Esophagus mucosa (tissue), 1 donor: ENCODE results near the gene RIMBP3C. TPM values are rescaled to one million over a fixed set of nuclear protein-coding genes. Genes with fewer than 3 reads are reported as not detected.
"Not testable (repeated sequence)": the region's sequence is repeated elsewhere in the genome, so short reads cannot be mapped to it uniquely, and the experiment has no call there.

Experiments
- ATAC-seq: fragments of 200-7000 bp; cut with Tn5 transposase; one replicate; pipeline ENCODE4 v1.9.1; 2020
- total RNA-seq: library from RNA; stranded (reverse); gene quantifications from one replicate; pipeline ENCODE4 v1.2.4, GENCODE V29; 2023
- donor health status: DM: yes; HTN: yes; CAD: no.

Gene RIMBP3C
- total RNA-seq, 1 donor from 2014 or later, result 0.04 TPM

DNA sequence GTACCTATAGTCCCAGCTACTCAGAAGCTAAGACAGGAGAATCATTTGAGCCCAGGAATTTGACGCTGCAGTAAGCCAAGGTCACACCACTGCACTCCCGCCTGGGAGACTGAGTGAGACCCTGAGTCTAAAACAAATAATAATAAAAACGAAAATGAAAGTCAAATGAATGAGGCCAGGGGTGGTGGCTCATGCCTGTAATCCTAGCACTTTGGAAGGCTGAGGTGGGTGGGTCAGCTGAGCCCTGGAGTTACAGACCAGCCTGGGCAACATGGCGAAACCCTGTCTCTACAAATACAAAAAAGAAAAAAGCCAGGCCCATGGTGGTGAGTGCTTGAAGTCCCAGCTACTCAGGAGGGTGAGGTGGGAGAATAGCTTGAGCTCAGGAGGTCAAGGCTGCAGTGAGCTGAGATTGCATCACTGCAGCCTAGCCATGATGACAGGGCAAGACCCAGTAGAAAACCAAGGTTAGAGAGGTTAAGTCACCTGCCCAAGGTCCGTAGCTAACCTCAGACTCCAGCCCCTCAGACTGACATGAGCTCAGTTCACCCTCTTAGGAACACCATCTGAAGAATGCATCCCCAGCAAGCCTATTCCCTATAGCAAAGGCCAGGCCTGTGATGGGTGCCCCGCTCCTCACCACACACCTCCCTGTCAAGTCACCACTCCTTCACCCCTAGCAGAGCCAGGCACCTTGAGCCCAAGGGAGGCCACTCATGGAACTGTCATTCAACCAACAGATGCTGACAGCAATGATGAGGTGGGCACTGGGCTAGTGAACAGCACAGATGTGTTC lies 24.4 kb downstream of the RIMBP3C start:
- ATAC-seq, result not testable (repeated sequence)

- peak; percentile 73 for ATAC-seq
Measured at GRCh38 chr22:21516970-21517764, 34.1 kb downstream of the RIMBP3C start.

DNA sequence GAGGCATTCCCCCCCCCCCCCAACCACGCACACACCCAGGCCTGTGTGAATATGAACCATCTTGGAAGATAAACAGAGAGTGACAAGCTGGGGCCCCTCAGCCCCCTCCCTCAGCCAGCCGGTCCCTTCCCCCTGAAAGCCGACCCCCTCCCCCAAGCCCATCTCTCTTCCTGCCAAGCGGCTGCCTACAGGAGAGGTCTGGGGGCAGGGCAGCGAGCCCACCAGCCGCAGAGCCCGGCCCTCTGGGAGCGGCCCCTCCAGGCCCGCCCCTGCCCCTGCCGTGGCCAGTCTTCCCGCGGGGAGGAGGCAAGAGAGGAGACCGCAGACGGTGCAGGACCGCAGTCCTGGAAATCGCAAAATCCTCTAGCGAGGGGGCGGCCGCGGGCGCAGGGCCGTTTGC lies 34.7 kb downstream of the RIMBP3C start:
- ATAC-seq, result not testable (repeated sequence)

DNA sequence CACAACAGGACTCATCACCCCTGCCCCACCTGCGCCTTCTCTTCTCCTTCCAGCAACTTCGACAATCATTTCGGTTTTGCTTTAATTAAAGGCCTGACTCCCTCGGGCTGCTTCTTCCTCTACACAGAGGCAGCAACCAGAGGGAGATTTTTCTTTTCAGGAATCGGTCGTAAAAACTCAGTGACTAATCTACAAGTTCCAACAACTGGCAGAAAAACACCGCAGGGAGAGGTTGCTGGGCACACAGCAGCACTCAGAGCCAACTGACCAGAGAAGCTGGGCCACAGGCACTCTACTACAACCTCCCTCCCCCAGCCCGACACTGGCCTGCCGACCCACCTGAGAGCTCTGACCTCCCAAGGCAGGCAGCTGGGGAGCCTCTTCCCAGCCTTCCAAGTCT lies 36.0 kb downstream of the RIMBP3C start:
- peak; percentile 2 for ATAC-seq

GRCh38 chr22:21514117-21514516 lies 37.1 kb downstream of the RIMBP3C start:
- peak; percentile 67 for ATAC-seq

GRCh38 chr22:21512022-21512421 lies 39.2 kb downstream of the RIMBP3C start:
- ATAC-seq, result not testable (repeated sequence)

GRCh38 chr22:21510397-21510796 lies 40.9 kb downstream of the RIMBP3C start:
- ATAC-seq, result not testable (repeated sequence)

DNA sequence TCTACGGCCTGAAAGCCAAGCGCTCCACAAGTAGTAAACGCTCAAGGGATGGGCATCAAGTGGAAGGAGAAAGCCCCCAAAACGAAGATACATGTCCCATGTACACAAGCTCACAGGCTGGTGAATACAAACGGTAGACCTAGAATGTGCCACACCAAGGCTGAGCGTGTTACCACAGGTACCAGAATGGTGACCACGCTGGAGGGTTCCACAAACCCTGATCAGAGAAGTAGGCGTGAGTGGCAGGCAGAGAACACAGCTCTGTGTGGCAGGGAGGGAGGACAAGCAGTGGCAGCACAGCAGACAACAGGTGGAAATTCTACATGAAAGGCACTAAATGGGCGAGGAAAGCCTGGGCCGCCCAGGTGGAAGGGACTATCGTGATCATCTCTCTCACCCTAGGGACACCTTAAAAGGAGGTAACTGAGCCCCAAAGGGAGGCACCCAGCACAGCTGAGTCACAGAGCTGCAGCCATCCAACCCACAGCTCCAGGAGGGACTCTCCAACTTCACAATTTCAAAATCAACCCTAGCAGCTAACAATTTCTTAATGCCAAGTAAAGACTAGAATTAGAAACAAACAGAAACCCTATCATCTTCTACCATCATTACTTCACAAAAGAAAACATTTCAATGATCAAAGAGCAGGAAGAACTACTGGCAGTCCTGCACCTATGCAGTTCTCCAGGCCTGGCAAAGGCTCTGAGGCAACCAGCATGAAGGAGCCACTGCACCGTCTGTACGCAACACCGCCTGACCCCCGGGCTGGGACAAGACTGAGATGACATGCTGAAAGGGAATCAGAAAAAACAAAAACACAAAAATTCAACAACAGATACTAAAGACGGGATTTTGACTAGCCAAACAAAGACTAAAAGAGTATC lies 51.4 kb downstream of the RIMBP3C start:
- peak; percentile 63 for ATAC-seq

GRCh38 chr22:21498489-21498888 lies 52.8 kb downstream of the RIMBP3C start:
- not testable (repeated sequence) for ATAC-seq

GRCh38 chr22:21497984-21498383 lies 53.3 kb downstream of the RIMBP3C start:
- peak; percentile 60 for ATAC-seq

Other genes with a start within 250 kb of the RIMBP3C start
- gene RIMBP3B, start 167.7 kb downstream of the RIMBP3C start, total RNA-seq, result not detected
- 2.1 TPM for gene HIC2, start 134.1 kb downstream of the RIMBP3C start, total RNA-seq
- gene TMEM191C, start 84.1 kb downstream of the RIMBP3C start, total RNA-seq, result 4.2 TPM
- gene UBE2L3, start 16.3 kb upstream of the RIMBP3C start, total RNA-seq, result 35.9 TPM
- gene YDJC, start 78.6 kb upstream of the RIMBP3C start, total RNA-seq, result 20.5 TPM
- not detected for gene CCDC116, start 81.3 kb upstream of the RIMBP3C start, total RNA-seq
- 14.1 TPM for gene SDF2L1, start 90.8 kb upstream of the RIMBP3C start, total RNA-seq
- 31.3 TPM for gene PPIL2, start 114.6 kb upstream of the RIMBP3C start, total RNA-seq
- gene YPEL1, start 184.3 kb upstream of the RIMBP3C start, total RNA-seq, result 0.36 TPM